Panc1 (cell line): Measurements from ENCODE around the gene SETD1A. TPM values are rescaled to one million over a fixed set of nuclear protein-coding genes. Genes with fewer than 3 reads are reported as not detected.

ENCODE experiments used
- ATAC-seq: fragments of 200-7000 bp; cut with Tn5 transposase; 2 replicates; pipeline ENCODE4 v1.9.1; 2020; ENCODE audit warnings: mild to moderate bottlenecking, moderate library complexity
- BruUV-seq: library from RNA; stranded (reverse); fragments of 400-500 nt; replicated peaks from 2 replicates; lab custom pipeline; 2021; lab: Mats Ljungman, UMichigan
- CTCF ChIA-PET: fragments of 300-600 bp; sonication (Branson Sonifier 250); formaldehyde crosslinking; loops from one replicate; lab custom pipeline; 2022; ENCODE audit warnings: antibody characterized with exemption; lab: Charles Lee
- POLR2A ChIA-PET: fragments of 300-600 bp; sonication (Branson Sonifier 250); formaldehyde crosslinking; loops from one replicate; lab custom pipeline; 2022; ENCODE audit warnings: antibody characterized with exemption; lab: Charles Lee
- DNase-seq: peaks from one replicate; pipeline ENCODE4 v3.0.0-alpha.2; 2010; ENCODE audit warnings: low read depth, low spot score
- H3K27ac ChIP-seq: 2 replicates; pipeline ENCODE4 v1.5.1; 2011; ENCODE audit warnings: mild to moderate bottlenecking, low read length, inconsistent platforms
- H3K27me3 ChIP-seq: fragments of 200-500 bp; sonication (Bioruptor generic); 2 replicates; pipeline ENCODE4 v1.6.0; 2014; ENCODE audit warnings: low read length, inconsistent platforms; ENCODE audit not compliant: control insufficient read depth, insufficient read depth
- H3K36me3 ChIP-seq: fragments of 200-500 bp; sonication (Bioruptor generic); 2 replicates; pipeline ENCODE4 v1.5.1; 2014; ENCODE audit warnings: inconsistent platforms, mild to moderate bottlenecking, low read length, moderate library complexity; ENCODE audit not compliant: control insufficient read depth, insufficient read depth
- H3K4me1 ChIP-seq: 2 replicates; pipeline ENCODE4 v1.5.1; 2011; ENCODE audit warnings: inconsistent platforms, mild to moderate bottlenecking, low read length, moderate library complexity; ENCODE audit not compliant: control insufficient read depth, insufficient read depth
- H3K4me3 ChIP-seq, 2 experiments: 2 replicates each; pipeline ENCODE4 v1.5.1; 2011 to 2012; ENCODE audit warnings: low read depth in 2 of 2, low read length in 2 of 2, mild to moderate bottlenecking in 2 of 2, inconsistent platforms in 1 of 2, moderate library complexity in 1 of 2
- H3K9me3 ChIP-seq: fragments of 200-500 bp; sonication (Bioruptor generic); 2 replicates; pipeline ENCODE4 v1.5.1; 2014; ENCODE audit warnings: low read depth, mild to moderate bottlenecking, inconsistent platforms, low read length, moderate library complexity; ENCODE audit not compliant: control insufficient read depth, insufficient read depth
- POLR2AphosphoS5 ChIP-seq: IDR thresholded peaks from 2 replicates; pipeline ENCODE4 v1.6.1; 2012; ENCODE audit warnings: mild to moderate bottlenecking, low read depth, low read length, moderate library complexity
- SIN3A ChIP-seq: IDR thresholded peaks from 2 replicates; pipeline ENCODE4 v1.6.1; 2012; ENCODE audit warnings: low read depth, mild to moderate bottlenecking, low read length, moderate library complexity, borderline replicate concordance; ENCODE audit not compliant: insufficient read depth
- TCF7L2 ChIP-seq: IDR thresholded peaks from 2 replicates; pipeline ENCODE4 v1.6.1; 2011; ENCODE audit warnings: mild to moderate bottlenecking, low read depth, low read length, inconsistent platforms
- in situ Hi-C: cut with HindIII; loops from 2 replicates; pipeline ENCODE4 v1.10.0; 2016; ENCODE audit warnings: low sequenced_read_pairs, low pct_unique_long_range_greater_than_20kb
- intact Hi-C: fragments of 100-400 bp; cut with micrococcal nuclease; formaldehyde crosslinking; loops from one replicate; pipeline ENCODE4 v1.10.0; 2022; ENCODE audit not compliant: unreplicated experiment
- total RNA-seq: library from RNA; stranded (reverse); gene quantifications from one replicate; pipeline ENCODE4 v1.2.1, GENCODE V29; 2021; ENCODE audit not compliant: unreplicated experiment
- TF ChIP-seq, protein P1 (sequence below), 2 experiments: IDR thresholded peaks; 2 replicates each; pipeline ENCODE4 v1.6.1; 2011 to 2012; ENCODE audit warnings: low read depth in 2 of 2, control low read depth in 1 of 2, low read length in 1 of 2, mild to moderate bottlenecking in 1 of 2, moderate library complexity in 1 of 2; ENCODE audit not compliant: insufficient read depth in 1 of 2
- TF ChIP-seq, protein P2 (sequence below): fragments of 450-650 bp; IDR thresholded peaks from 2 replicates; pipeline ENCODE4 v1.5.1; 2017; ENCODE audit warnings: mild to moderate bottlenecking

The SETD1A gene
- total RNA-seq, 1 experiment from 2014 or later, result 38.7 TPM

DNA sequence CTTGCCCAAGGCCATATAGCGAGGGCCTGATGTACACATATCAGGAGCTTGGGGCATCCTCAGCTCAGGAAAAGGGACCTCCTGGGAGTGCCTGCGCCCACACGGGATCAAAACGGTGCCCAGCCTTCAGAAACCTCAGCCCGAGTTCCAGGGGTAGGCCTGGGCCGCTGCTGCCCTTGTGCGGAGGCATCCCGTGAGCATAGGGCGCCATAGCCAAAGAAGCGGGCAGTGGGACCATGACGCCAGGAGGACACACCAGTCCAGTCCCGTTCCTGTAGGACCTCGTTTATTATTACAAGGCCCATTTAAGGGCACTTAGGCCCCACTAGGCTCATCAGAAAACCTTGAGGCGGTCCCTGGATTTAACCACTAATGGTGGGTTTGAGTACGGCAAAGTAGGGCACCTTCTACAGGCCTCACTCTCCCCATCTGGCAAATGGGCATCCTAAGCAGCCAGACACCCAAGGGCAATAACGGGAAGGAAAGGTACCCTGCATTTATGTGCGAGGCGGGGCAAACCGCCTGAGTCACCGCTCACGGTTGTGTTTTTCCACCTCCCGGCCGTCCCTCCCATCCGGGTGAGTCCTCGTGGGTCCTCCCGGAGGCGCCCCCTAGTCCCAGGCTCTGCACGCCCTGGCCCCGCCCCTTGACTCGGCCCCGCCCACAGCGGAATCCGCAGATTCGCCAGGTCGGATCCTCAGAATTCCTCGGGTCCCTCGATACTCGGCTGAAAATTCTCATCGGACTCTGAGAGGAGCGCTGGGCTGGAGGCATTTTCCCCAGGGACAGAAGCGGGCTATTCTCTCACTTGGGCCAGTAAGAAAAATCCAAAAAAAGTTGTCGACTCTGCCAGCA lies 726 bp upstream of the SETD1A start:
- ChIA-PET POLR2A (no interaction called here), CTCF (no interaction called here)
- Histone ChIP-seq H3K36me3 (peaks cover 17% of the 10 kb centered on the region), H3K27me3 (no peaks in the 10 kb centered on the region), H3K4me3 (peak overlapping the region; percentile 80 to 97), H3K27ac (peak overlapping the region; percentile 95), H3K9me3 (no peaks in the 10 kb centered on the region), H3K4me1 (peaks cover 28% of the 10 kb centered on the region)
- in situ Hi-C loops (no loop called here), intact Hi-C loops (no loop called here)
- TF ChIP-seq, protein P1, sequence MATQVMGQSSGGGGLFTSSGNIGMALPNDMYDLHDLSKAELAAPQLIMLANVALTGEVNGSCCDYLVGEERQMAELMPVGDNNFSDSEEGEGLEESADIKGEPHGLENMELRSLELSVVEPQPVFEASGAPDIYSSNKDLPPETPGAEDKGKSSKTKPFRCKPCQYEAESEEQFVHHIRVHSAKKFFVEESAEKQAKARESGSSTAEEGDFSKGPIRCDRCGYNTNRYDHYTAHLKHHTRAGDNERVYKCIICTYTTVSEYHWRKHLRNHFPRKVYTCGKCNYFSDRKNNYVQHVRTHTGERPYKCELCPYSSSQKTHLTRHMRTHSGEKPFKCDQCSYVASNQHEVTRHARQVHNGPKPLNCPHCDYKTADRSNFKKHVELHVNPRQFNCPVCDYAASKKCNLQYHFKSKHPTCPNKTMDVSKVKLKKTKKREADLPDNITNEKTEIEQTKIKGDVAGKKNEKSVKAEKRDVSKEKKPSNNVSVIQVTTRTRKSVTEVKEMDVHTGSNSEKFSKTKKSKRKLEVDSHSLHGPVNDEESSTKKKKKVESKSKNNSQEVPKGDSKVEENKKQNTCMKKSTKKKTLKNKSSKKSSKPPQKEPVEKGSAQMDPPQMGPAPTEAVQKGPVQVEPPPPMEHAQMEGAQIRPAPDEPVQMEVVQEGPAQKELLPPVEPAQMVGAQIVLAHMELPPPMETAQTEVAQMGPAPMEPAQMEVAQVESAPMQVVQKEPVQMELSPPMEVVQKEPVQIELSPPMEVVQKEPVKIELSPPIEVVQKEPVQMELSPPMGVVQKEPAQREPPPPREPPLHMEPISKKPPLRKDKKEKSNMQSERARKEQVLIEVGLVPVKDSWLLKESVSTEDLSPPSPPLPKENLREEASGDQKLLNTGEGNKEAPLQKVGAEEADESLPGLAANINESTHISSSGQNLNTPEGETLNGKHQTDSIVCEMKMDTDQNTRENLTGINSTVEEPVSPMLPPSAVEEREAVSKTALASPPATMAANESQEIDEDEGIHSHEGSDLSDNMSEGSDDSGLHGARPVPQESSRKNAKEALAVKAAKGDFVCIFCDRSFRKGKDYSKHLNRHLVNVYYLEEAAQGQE (IDR thresholded peaks at IDR 0.05; ENCODE audit: insufficient read depth in 1 of 2, low read depth in 2 of 2, low read length in 1 of 2), result no peak
- TF ChIP-seq SIN3A, result 0 out of 2 replicates have a peak, but pooled peaks have one; percentile 27
- peak; percentile 33; the same call in 1 of the 2 replicates for TF ChIP-seq POLR2AphosphoS5
- TF ChIP-seq, protein P2, sequence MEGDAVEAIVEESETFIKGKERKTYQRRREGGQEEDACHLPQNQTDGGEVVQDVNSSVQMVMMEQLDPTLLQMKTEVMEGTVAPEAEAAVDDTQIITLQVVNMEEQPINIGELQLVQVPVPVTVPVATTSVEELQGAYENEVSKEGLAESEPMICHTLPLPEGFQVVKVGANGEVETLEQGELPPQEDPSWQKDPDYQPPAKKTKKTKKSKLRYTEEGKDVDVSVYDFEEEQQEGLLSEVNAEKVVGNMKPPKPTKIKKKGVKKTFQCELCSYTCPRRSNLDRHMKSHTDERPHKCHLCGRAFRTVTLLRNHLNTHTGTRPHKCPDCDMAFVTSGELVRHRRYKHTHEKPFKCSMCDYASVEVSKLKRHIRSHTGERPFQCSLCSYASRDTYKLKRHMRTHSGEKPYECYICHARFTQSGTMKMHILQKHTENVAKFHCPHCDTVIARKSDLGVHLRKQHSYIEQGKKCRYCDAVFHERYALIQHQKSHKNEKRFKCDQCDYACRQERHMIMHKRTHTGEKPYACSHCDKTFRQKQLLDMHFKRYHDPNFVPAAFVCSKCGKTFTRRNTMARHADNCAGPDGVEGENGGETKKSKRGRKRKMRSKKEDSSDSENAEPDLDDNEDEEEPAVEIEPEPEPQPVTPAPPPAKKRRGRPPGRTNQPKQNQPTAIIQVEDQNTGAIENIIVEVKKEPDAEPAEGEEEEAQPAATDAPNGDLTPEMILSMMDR, result peak; percentile 65; the same call in 1 of the 2 replicates
- DNase-seq, result no peak
- ATAC-seq, result peak; percentile 81
- TSS peak; percentile 93 for BruUV-seq

DNA sequence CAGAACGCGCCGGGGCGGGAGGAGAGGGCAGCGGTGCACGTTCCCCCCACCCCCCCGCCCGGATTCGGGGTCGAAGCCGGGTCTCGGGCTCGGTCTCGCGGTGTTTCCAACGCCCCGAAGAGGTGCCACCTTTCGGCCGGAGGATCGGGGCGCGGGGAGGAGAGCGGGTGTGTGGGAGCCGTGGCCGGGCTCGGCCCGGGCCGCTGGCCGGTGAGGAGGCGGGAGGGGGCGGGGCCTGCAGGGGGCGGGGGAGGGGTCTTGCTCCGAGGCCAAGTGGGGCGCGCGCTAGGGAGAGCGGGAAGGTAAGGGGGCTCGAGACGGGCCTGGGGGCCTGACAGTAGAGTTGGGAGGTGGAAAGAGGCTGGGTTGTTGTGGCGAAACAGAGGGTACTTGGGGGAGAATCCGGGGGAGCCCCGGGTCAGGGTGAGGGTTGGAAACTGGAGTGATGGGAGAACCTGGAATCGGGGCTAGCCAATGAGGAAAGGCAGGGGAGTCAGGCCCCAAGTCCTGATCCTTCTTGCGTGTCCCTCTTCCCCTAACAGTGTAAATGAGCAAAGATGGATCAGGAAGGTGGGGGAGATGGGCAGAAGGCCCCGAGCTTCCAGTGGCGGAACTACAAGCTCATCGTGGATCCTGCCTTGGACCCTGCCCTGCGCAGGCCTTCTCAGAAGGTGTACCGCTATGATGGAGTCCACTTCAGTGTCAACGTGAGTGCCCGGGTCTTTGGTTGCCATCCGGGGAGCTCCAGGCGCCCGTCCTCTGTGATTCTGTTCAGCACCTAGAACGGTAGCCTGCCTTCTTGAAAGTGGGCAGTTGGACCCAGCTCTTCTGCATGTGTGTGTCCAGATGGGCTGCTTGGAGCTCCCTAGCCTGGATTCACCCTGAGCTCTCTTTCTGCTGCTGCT lies 873 bp downstream of the SETD1A start:
- peaks cover 24% of the 10 kb centered on the region for H3K4me1 ChIP-seq
- no TSS peak for BruUV-seq
- peaks cover 23% of the 10 kb centered on the region for H3K36me3 ChIP-seq
- DNase-seq (no peak), ATAC-seq (peak; percentile 59)
- intact Hi-C loops (no loop called here), in situ Hi-C loops (no loop called here)
- H3K27me3 ChIP-seq, result no peaks in the 10 kb centered on the region
- peak overlapping the region; percentile 63 to 80 for H3K4me3 ChIP-seq
- ChIA-PET POLR2A (interaction anchor here (0.5 to 0.6 kb wide), 2 partner anchors 33 to 171 kb away, joined by 3 read pairs; no protein-coding TSS in a partner anchor), CTCF (no interaction called here)
- no peak for TF ChIP-seq TCF7L2
- no peak for TF ChIP-seq SIN3A
- TF ChIP-seq, protein P1 (IDR thresholded peaks at IDR 0.05; ENCODE audit: insufficient read depth in 1 of 2, low read depth in 2 of 2, low read length in 1 of 2), result no peak
- TF ChIP-seq, protein P2, result no peak
- no peak for TF ChIP-seq POLR2AphosphoS5
- H3K9me3 ChIP-seq, result no peaks in the 10 kb centered on the region
- peak overlapping the region; percentile 67 for H3K27ac ChIP-seq
